H9 (cell line): Measurements from ENCODE around the gene ERC2. TPM values are rescaled to one million over a fixed set of nuclear protein-coding genes. Genes with fewer than 3 reads are reported as not detected.

Source experiments
- DNase-seq: peaks from one replicate; pipeline ENCODE4 v3.0.0-alpha.2; 2017
- H2AFZ ChIP-seq: one replicate; pipeline ENCODE4 v1.6.1; 2013; ENCODE audit warnings: mild to moderate bottlenecking, low read length, control low read depth, moderate library complexity
- H2AK5ac ChIP-seq: 2 replicates; pipeline ENCODE4 v1.6.1; 2013; ENCODE audit warnings: low read length, control low read depth, mixed read lengths; ENCODE audit not compliant: insufficient read length
- H2BK120ac ChIP-seq: one replicate; pipeline ENCODE4 v1.6.1; 2013; ENCODE audit warnings: low read depth, mild to moderate bottlenecking, low read length, control low read depth, inconsistent platforms; ENCODE audit not compliant: poor library complexity, severe bottlenecking
- H2BK12ac ChIP-seq: 2 replicates; pipeline ENCODE4 v1.6.1; 2013; ENCODE audit warnings: low read length, control low read depth, mixed read lengths, low read depth; ENCODE audit not compliant: insufficient read length
- H2BK15ac ChIP-seq: 2 replicates; pipeline ENCODE4 v1.6.1; 2013; ENCODE audit warnings: low read depth, low read length, control low read depth
- H2BK20ac ChIP-seq: one replicate; pipeline ENCODE4 v1.6.1; 2013; ENCODE audit warnings: low read depth, mild to moderate bottlenecking, low read length, control low read depth, inconsistent platforms; ENCODE audit not compliant: poor library complexity, severe bottlenecking
- H2BK5ac ChIP-seq: 2 replicates; pipeline ENCODE4 v1.6.1; 2013; ENCODE audit warnings: low read length, control low read depth, mixed read lengths; ENCODE audit not compliant: insufficient read length
- H3K14ac ChIP-seq: 2 replicates; pipeline ENCODE4 v1.6.1; 2013; ENCODE audit warnings: low read length, control low read depth; ENCODE audit not compliant: insufficient read depth
- H3K18ac ChIP-seq: 2 replicates; pipeline ENCODE4 v1.6.1; 2013; ENCODE audit warnings: low read depth, mild to moderate bottlenecking, mixed read lengths, low read length, control low read depth; ENCODE audit not compliant: insufficient read length
- H3K23ac ChIP-seq: 2 replicates; pipeline ENCODE4 v1.6.1; 2013; ENCODE audit warnings: low read length, control low read depth, mixed read lengths, low read depth; ENCODE audit not compliant: insufficient read length
- H3K23me2 ChIP-seq: 2 replicates; pipeline ENCODE4 v1.6.1; 2013; ENCODE audit warnings: low read depth, mild to moderate bottlenecking, mixed read lengths, low read length, control low read depth; ENCODE audit not compliant: insufficient read length, poor library complexity, severe bottlenecking
- H3K27ac ChIP-seq: 2 replicates; pipeline ENCODE4 v1.5.1; 2013; ENCODE audit warnings: low read length, control low read depth, mixed read lengths, low read depth; ENCODE audit not compliant: insufficient read length
- H3K27me3 ChIP-seq: 2 replicates; pipeline ENCODE4 v1.6.1; 2013; ENCODE audit warnings: low read length, control low read depth, inconsistent platforms; ENCODE audit not compliant: insufficient read depth
- H3K4ac ChIP-seq: 2 replicates; pipeline ENCODE4 v1.6.1; 2013; ENCODE audit warnings: low read depth, mild to moderate bottlenecking, control low read depth, inconsistent platforms, low read length, moderate library complexity
- H3K4me1 ChIP-seq: 2 replicates; pipeline ENCODE4 v1.6.1; 2013; ENCODE audit warnings: low read length, control low read depth, inconsistent platforms; ENCODE audit not compliant: insufficient read depth
- H3K4me2 ChIP-seq: 2 replicates; pipeline ENCODE4 v1.6.1; 2013; ENCODE audit warnings: low read length, control low read depth, mixed read lengths; ENCODE audit not compliant: insufficient read length, insufficient read depth
- H3K56ac ChIP-seq: 2 replicates; pipeline ENCODE4 v1.6.1; 2013; ENCODE audit warnings: low read depth, mild to moderate bottlenecking, mixed read lengths, low read length, control low read depth; ENCODE audit not compliant: insufficient read length
- H3K79me1 ChIP-seq: 2 replicates; pipeline ENCODE4 v1.6.1; 2013; ENCODE audit warnings: low read depth, mild to moderate bottlenecking, moderate library complexity, low read length, control low read depth, inconsistent platforms; ENCODE audit not compliant: insufficient read depth, poor library complexity, severe bottlenecking
- H3K79me2 ChIP-seq: 2 replicates; pipeline ENCODE4 v1.6.1; 2013; ENCODE audit warnings: low read length, control low read depth, inconsistent platforms; ENCODE audit not compliant: insufficient read depth
- H3K9ac ChIP-seq: 2 replicates; pipeline ENCODE4 v1.6.1; 2013; ENCODE audit warnings: low read length, control low read depth, mixed read lengths; ENCODE audit not compliant: insufficient read length; ENCODE audit errors: extremely low read depth
- H3K9me3 ChIP-seq: one replicate; pipeline ENCODE4 v1.6.1; 2013; ENCODE audit warnings: low read depth, low read length, inconsistent platforms; ENCODE audit not compliant: control insufficient read depth
- H3T11ph ChIP-seq: one replicate; pipeline ENCODE4 v1.6.1; 2013; ENCODE audit warnings: mild to moderate bottlenecking, low read length, control low read depth, inconsistent platforms
- H4K20me1 ChIP-seq: one replicate; pipeline ENCODE4 v1.6.1; 2013; ENCODE audit not compliant: control insufficient read depth, insufficient read length, insufficient read depth
- H4K5ac ChIP-seq: 2 replicates; pipeline ENCODE4 v1.6.1; 2013; ENCODE audit warnings: low read depth, mild to moderate bottlenecking, mixed read lengths, low read length, control low read depth; ENCODE audit not compliant: insufficient read length
- H4K8ac ChIP-seq: replicated peaks from 2 replicates; pipeline ENCODE4 v1.6.1; 2013; ENCODE audit warnings: low read length, control low read depth, mixed read lengths, low read depth; ENCODE audit not compliant: insufficient read length
- H4K91ac ChIP-seq: 2 replicates; pipeline ENCODE4 v1.6.1; 2013; ENCODE audit warnings: low read depth, mild to moderate bottlenecking, moderate library complexity, mixed read lengths, low read length, control low read depth; ENCODE audit not compliant: insufficient read length
- H3K27ac Mint-ChIP-seq, 3 experiments: 2 replicates in 2 of 3; 3 replicates in 1 of 3; pipeline ENCODE4 v1.8.0; 2020 to 2021; ENCODE audit warnings: mixed read lengths in 3 of 3, mild to moderate bottlenecking in 1 of 3, moderate library complexity in 1 of 3
- H3K27me3 Mint-ChIP-seq: 2 replicates; pipeline ENCODE4 v1.8.0; 2021; ENCODE audit warnings: low read depth, mild to moderate bottlenecking, moderate library complexity, mixed read lengths
- H3K36me3 Mint-ChIP-seq, 3 experiments: 2 replicates in 2 of 3; 3 replicates in 1 of 3; pipeline ENCODE4 v1.8.0; 2020 to 2021; ENCODE audit warnings: low read depth in 3 of 3, mixed read lengths in 3 of 3; ENCODE audit not compliant: insufficient read depth in 1 of 3
- H3K4me1 Mint-ChIP-seq, 2 experiments: 2 replicates each; pipeline ENCODE4 v1.8.0; 2020; ENCODE audit warnings: mixed read lengths in 2 of 2
- H3K4me3 Mint-ChIP-seq, 2 experiments: 2 replicates in 1 of 2; 3 replicates in 1 of 2; pipeline ENCODE4 v1.8.0; 2020 to 2021; ENCODE audit warnings: mild to moderate bottlenecking in 2 of 2, mixed read lengths in 2 of 2, moderate library complexity in 1 of 2
- H3K9me3 Mint-ChIP-seq, 2 experiments: 2 replicates in 1 of 2; 3 replicates in 1 of 2; pipeline ENCODE4 v1.8.0; 2020; ENCODE audit warnings: mild to moderate bottlenecking in 2 of 2, mixed read lengths in 2 of 2, moderate library complexity in 1 of 2
- CTCF ChIP-seq: fragments of 200-600 bp; sonication (generic); conservative IDR thresholded peaks from 3 replicates; pipeline ENCODE4 v1.8.0; 2021; ENCODE audit warnings: antibody characterized with exemption, mild to moderate bottlenecking
- WGBS: extraction: QIAGEN DNeasy Blood & Tissue Kit; methylation state at CpG from one replicate; pipeline ENCODE4 v1.1.7; 2013; ENCODE audit warnings: missing lambda C conversion rate, low lambda C conversion rate, mixed read lengths; ENCODE audit not compliant: insufficient read length; ENCODE audit errors: extremely low coverage; 5-methylcytosine and 5-hydroxymethylcytosine counted together
- total RNA-seq: library from RNA; stranded (reverse); gene quantifications from 2 replicates; pipeline ENCODE4 v1.2.1, GENCODE V29; 2021

ERC2 gene
- total RNA-seq, 1 experiment from 2014 or later, result 15.4 TPM

GRCh38 chr3:55675478-55675877 is 792.8 kb downstream of the ERC2 start:
- Histone ChIP-seq H2BK20ac (no peak overlapping the region), H4K20me1 (no peaks in the 10 kb centered on the region), H3K9me3 (no peaks in the 10 kb centered on the region), H3K27ac (no peak overlapping the region), H2BK15ac (no peak overlapping the region), H4K8ac (no peak overlapping the region), H3K56ac (no peak overlapping the region), H2BK120ac (no peak overlapping the region), H4K5ac (no peak overlapping the region), H3K79me1 (no peaks in the 10 kb centered on the region), H3K9ac (no peak overlapping the region), H3K23me2 (no peaks in the 10 kb centered on the region), H3T11ph (no peak overlapping the region), H3K18ac (no peak overlapping the region), H3K27me3 (no peaks in the 10 kb centered on the region), H3K14ac (no peak overlapping the region), H2AFZ (no peak overlapping the region), H3K4me1 (no peaks in the 10 kb centered on the region), H2BK5ac (no peak overlapping the region), H3K23ac (no peak overlapping the region), H2AK5ac (no peak overlapping the region), H3K4ac (no peak overlapping the region), H3K4me2 (no peak overlapping the region), H4K91ac (no peak overlapping the region), H3K79me2 (no peaks in the 10 kb centered on the region), H2BK12ac (no peak overlapping the region)
- Mint-ChIP-seq H3K4me3 (no peak overlapping the region), H3K27me3 (no peaks in the 10 kb centered on the region), H3K4me1 (peaks cover 7 to 10% of the 10 kb centered on the region in 2 experiments), H3K36me3 (peaks cover 0 to 2% (median 0%) of the 10 kb centered on the region in 3 experiments; a peak in 2 of 7 replicates), H3K9me3 (no peaks in the 10 kb centered on the region), H3K27ac (no peak overlapping the region)
- DNase-seq, result no peak
- no CpG with 5 or more reads among the region's 3 CpGs for WGBS
- no peak for TF ChIP-seq CTCF
